Mammary epithelial cell (primary cell): ENCODE results near the gene BIVM.

Source experiments
- EZH2 ChIP-seq: IDR thresholded peaks from 2 replicates; pipeline ENCODE4 v1.6.1; 2012; ENCODE audit warnings: low read length, inconsistent platforms, borderline replicate concordance
- TF ChIP-seq, protein P1 (sequence below), 2 donors: IDR thresholded peaks in 1 of 2; conservative IDR thresholded peaks in 1 of 2; 2 replicates each; pipeline ENCODE4 v1.5.1; 2011 to 2012; ENCODE audit warnings: inconsistent platforms in 2 of 2, low read length in 2 of 2, mild to moderate bottlenecking in 2 of 2, control low read depth in 1 of 2, low read depth in 1 of 2; ENCODE audit not compliant: insufficient read depth in 1 of 2; ENCODE audit errors: extremely low read depth in 1 of 2

DNA sequence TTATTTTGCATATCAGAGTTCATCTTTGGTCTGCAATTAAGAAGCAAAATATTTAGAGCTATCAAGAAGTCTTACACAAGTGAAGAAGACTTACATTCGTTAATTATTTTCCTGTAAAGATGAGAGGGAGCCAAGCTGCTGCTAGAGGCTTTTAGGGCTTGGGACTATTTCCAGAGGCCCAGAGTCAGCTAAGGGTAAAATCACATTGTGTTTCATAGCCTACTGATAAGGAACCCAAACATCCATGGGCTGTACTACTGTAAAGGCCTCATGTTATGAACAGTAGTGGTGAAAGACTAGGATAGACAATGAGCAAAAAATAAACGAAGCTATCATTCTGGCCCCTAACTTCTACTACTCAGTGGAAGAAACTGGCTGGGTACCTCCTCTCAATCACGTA, 14.4 kb upstream of the BIVM start:
- TF ChIP-seq, protein P1, sequence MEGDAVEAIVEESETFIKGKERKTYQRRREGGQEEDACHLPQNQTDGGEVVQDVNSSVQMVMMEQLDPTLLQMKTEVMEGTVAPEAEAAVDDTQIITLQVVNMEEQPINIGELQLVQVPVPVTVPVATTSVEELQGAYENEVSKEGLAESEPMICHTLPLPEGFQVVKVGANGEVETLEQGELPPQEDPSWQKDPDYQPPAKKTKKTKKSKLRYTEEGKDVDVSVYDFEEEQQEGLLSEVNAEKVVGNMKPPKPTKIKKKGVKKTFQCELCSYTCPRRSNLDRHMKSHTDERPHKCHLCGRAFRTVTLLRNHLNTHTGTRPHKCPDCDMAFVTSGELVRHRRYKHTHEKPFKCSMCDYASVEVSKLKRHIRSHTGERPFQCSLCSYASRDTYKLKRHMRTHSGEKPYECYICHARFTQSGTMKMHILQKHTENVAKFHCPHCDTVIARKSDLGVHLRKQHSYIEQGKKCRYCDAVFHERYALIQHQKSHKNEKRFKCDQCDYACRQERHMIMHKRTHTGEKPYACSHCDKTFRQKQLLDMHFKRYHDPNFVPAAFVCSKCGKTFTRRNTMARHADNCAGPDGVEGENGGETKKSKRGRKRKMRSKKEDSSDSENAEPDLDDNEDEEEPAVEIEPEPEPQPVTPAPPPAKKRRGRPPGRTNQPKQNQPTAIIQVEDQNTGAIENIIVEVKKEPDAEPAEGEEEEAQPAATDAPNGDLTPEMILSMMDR (conservative IDR thresholded peaks at IDR 0.05 in 1 of 2, IDR thresholded peaks at IDR 0.05 in 1 of 2; ENCODE audit: extremely low read depth in 1 of 2, insufficient read depth in 1 of 2, low read depth in 1 of 2, low read length in 2 of 2), result no peak
- no peak for TF ChIP-seq EZH2
